Neural progenitor cell (in vitro differentiated cells): ENCODE measurements around the gene TMUB1.

Experiments
- EZH2 ChIP-seq: fragments of 200-600 bp; sonication (generic); IDR thresholded peaks from 2 replicates; pipeline ENCODE4 v1.6.1; 2017; ENCODE audit warnings: antibody characterized with exemption, mild to moderate bottlenecking, moderate library complexity
- EZH2phosphoT487 ChIP-seq: fragments of 200-600 bp; sonication (generic); IDR thresholded peaks from 2 replicates; pipeline ENCODE4 v1.6.1; 2017; ENCODE audit warnings: antibody characterized with exemption
- TF ChIP-seq, protein P1 (sequence below): fragments of 200-600 bp; sonication (generic); IDR thresholded peaks from 2 replicates; pipeline ENCODE4 v1.5.1; 2017; ENCODE audit warnings: antibody characterized with exemption, mild to moderate bottlenecking

DNA sequence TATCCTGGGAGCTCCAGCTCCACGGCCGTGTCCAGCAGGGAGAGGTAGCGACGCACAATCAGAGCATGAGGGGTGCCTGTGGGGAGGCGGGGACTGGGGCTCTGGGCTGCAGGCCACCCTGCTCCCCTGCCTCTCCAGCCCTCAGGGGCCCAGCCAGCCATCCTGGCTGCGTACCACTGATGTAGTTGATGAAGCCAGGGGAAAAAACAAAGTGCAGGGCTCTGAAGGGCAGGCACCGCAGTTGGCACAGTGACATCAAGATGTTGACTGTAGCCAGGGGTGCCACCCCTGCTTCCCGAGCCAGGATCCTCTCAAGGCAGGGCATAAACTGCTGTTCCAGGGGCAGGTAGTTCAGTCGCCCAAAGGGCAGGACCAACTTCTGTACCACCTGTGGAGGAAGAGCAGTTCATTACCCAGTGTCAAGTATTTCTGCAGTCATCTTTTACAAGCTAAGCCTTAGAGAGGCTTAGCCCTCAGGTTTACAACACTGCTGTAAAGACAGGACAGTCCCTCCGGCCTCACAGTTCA is 5.5 kb downstream of the TMUB1 start:
- TF ChIP-seq, protein P1, sequence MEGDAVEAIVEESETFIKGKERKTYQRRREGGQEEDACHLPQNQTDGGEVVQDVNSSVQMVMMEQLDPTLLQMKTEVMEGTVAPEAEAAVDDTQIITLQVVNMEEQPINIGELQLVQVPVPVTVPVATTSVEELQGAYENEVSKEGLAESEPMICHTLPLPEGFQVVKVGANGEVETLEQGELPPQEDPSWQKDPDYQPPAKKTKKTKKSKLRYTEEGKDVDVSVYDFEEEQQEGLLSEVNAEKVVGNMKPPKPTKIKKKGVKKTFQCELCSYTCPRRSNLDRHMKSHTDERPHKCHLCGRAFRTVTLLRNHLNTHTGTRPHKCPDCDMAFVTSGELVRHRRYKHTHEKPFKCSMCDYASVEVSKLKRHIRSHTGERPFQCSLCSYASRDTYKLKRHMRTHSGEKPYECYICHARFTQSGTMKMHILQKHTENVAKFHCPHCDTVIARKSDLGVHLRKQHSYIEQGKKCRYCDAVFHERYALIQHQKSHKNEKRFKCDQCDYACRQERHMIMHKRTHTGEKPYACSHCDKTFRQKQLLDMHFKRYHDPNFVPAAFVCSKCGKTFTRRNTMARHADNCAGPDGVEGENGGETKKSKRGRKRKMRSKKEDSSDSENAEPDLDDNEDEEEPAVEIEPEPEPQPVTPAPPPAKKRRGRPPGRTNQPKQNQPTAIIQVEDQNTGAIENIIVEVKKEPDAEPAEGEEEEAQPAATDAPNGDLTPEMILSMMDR: no peak
- TF ChIP-seq EZH2 (no peak), EZH2phosphoT487 (no peak)
